Skeletal muscle tissue (tissue), 4 donors: ENCODE measurements around the gene MRFAP1. TPM values are rescaled to one million over a fixed set of nuclear protein-coding genes. Genes with fewer than 3 reads are reported as not detected.

Experiments
- H3K27ac ChIP-seq: one replicate; pipeline ENCODE4 v1.7.0; 2013; ENCODE audit warnings: mild to moderate bottlenecking, low read depth, low read length, inconsistent platforms
- H3K27me3 ChIP-seq, 3 donors: one replicate each; pipeline ENCODE4 v1.7.0; 2013; ENCODE audit warnings: low read length in 3 of 3; ENCODE audit not compliant: control insufficient read depth in 3 of 3, insufficient read depth in 3 of 3
- H3K36me3 ChIP-seq, 3 donors: one replicate each; pipeline ENCODE4 v1.7.0; 2013; ENCODE audit warnings: low read length in 3 of 3; ENCODE audit not compliant: control insufficient read depth in 3 of 3, insufficient read depth in 3 of 3
- H3K4me1 ChIP-seq, 3 donors: one replicate each; pipeline ENCODE4 v1.7.0; 2013; ENCODE audit warnings: low read length in 3 of 3, mild to moderate bottlenecking in 3 of 3; ENCODE audit not compliant: control insufficient read depth in 3 of 3, insufficient read depth in 3 of 3
- H3K4me3 ChIP-seq, 3 donors: one replicate each; pipeline ENCODE4 v1.7.0; 2013; ENCODE audit warnings: low read length in 3 of 3
- H3K9ac ChIP-seq, 3 donors: one replicate each; pipeline ENCODE4 v1.7.0; 2013; ENCODE audit warnings: low read length in 3 of 3, mild to moderate bottlenecking in 3 of 3, moderate library complexity in 2 of 3, low read depth in 1 of 3
- H3K9me3 ChIP-seq, 3 donors: one replicate each; pipeline ENCODE4 v1.7.0; 2013; ENCODE audit warnings: low read length in 3 of 3; ENCODE audit not compliant: control insufficient read depth in 3 of 3
- total RNA-seq: library from RNA; depleted of rRNA; stranded (reverse); fragments of >200 nt; gene quantifications from one replicate; pipeline ENCODE4 v1.2.3, GENCODE V29; 2014
- donor health status: Osteomylitis.

MRFAP1 gene
- total RNA-seq, 1 donor from 2014 or later: 83.0 TPM

- Histone ChIP-seq H3K27me3 (no peaks in the 10 kb centered on the region), H3K9me3 (peaks cover 0 to 3% (median 3%) of the 10 kb centered on the region in 3 donors), H3K9ac (no peak overlapping the region), H3K36me3 (peaks cover 17 to 43% (median 28%) of the 10 kb centered on the region in 3 donors), H3K27ac (no peak overlapping the region), H3K4me3 (no peak overlapping the region), H3K4me1 (no peaks in the 10 kb centered on the region)
Observed at GRCh38 chr4:6609415-6610079, 30.9 kb upstream of the MRFAP1 start.

GRCh38 chr4:6610856-6611430 is 29.5 kb upstream of the MRFAP1 start:
- H3K36me3 ChIP-seq: peaks cover 9 to 31% (median 24%) of the 10 kb centered on the region in 3 donors
- H3K27me3 ChIP-seq: no peaks in the 10 kb centered on the region
- H3K9ac ChIP-seq: no peak overlapping the region
- H3K9me3 ChIP-seq: no peaks in the 10 kb centered on the region
- no peaks in the 10 kb centered on the region for H3K4me1 ChIP-seq
- no peak overlapping the region for H3K4me3 ChIP-seq
- no peak overlapping the region for H3K27ac ChIP-seq

- Histone ChIP-seq H3K27ac (no peak overlapping the region), H3K4me3 (no peak overlapping the region), H3K9me3 (no peaks in the 10 kb centered on the region), H3K9ac (no peak overlapping the region), H3K4me1 (no peaks in the 10 kb centered on the region), H3K36me3 (peaks cover 15 to 32% (median 29%) of the 10 kb centered on the region in 3 donors), H3K27me3 (no peaks in the 10 kb centered on the region)
Observed at GRCh38 chr4:6612961-6613675, 27.4 kb upstream of the MRFAP1 start.

GRCh38 chr4:6613676-6614651 is 26.5 kb upstream of the MRFAP1 start:
- H3K27me3 ChIP-seq: no peaks in the 10 kb centered on the region
- no peak overlapping the region for H3K4me3 ChIP-seq
- H3K27ac ChIP-seq: no peak overlapping the region
- no peaks in the 10 kb centered on the region for H3K9me3 ChIP-seq
- no peak overlapping the region for H3K9ac ChIP-seq
- H3K36me3 ChIP-seq: peaks cover 20 to 30% (median 28%) of the 10 kb centered on the region in 3 donors
- H3K4me1 ChIP-seq: no peaks in the 10 kb centered on the region

- Histone ChIP-seq H3K27me3 (no peaks in the 10 kb centered on the region), H3K4me1 (no peaks in the 10 kb centered on the region), H3K9ac (no peak overlapping the region), H3K36me3 (peaks cover 23 to 34% (median 25%) of the 10 kb centered on the region in 3 donors), H3K27ac (no peak overlapping the region), H3K4me3 (no peak overlapping the region), H3K9me3 (no peaks in the 10 kb centered on the region)
Observed at GRCh38 chr4:6614701-6615230, 25.7 kb upstream of the MRFAP1 start.

GRCh38 chr4:6616087-6616995 is 24.1 kb upstream of the MRFAP1 start:
- Histone ChIP-seq H3K36me3 (peaks cover 19 to 30% (median 22%) of the 10 kb centered on the region in 3 donors), H3K27me3 (no peaks in the 10 kb centered on the region), H3K4me1 (no peaks in the 10 kb centered on the region), H3K27ac (no peak overlapping the region), H3K9ac (no peak overlapping the region), H3K4me3 (no peak overlapping the region), H3K9me3 (no peaks in the 10 kb centered on the region)

- no peaks in the 10 kb centered on the region for H3K9me3 ChIP-seq
- no peak overlapping the region for H3K9ac ChIP-seq
- no peaks in the 10 kb centered on the region for H3K4me1 ChIP-seq
- no peak overlapping the region for H3K4me3 ChIP-seq
- H3K27me3 ChIP-seq: no peaks in the 10 kb centered on the region
- peaks cover 17 to 24% (median 19%) of the 10 kb centered on the region in 3 donors for H3K36me3 ChIP-seq
- no peak overlapping the region for H3K27ac ChIP-seq
Observed at GRCh38 chr4:6617246-6617645, 23.2 kb upstream of the MRFAP1 start.

GRCh38 chr4:6618386-6619115 is 21.9 kb upstream of the MRFAP1 start:
- Histone ChIP-seq H3K9ac (no peak overlapping the region), H3K27ac (no peak overlapping the region), H3K9me3 (no peaks in the 10 kb centered on the region), H3K4me3 (no peak overlapping the region), H3K27me3 (no peaks in the 10 kb centered on the region), H3K36me3 (peaks cover 15 to 20% (median 16%) of the 10 kb centered on the region in 3 donors), H3K4me1 (no peaks in the 10 kb centered on the region)
